ENCODE measurements around the gene KPNA1. TPM values are rescaled to one million over a fixed set of nuclear protein-coding genes. Genes with fewer than 3 reads are reported as not detected.
"Not testable (repeated sequence)": the region's sequence is repeated elsewhere in the genome, so short reads cannot be mapped to it uniquely, and the experiment has no call there.

Gene KPNA1
- total RNA-seq, 1 experiment from 2014 or later = 58.9 TPM

DNA sequence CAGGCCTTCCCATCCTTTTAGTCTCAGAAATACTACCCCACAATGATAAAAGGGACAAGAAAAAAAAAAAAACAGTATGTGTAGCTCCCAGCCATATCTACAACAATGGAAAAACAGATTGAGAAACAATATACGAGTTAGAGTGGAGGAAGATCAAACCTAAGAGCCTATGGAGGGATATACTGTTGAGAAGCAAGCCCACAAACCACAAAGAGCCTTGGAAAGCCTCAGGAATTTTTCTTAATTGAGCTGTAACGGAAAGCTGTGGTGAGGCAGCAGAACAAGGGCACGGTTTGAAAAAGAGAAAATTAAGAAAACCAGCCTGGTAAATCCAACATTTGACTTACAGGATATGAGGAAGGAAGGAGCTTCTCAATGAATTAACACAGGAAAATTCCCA is 21.4 kb downstream of the KPNA1 start:
- in situ Hi-C loops (cut with HindIII; ENCODE audit: low sequenced_read_pairs) = no loop called here
- DNase-seq (ENCODE audit: low spot score) = no peak

- DNase-seq (ENCODE audit: low spot score) = no peak
- in situ Hi-C loops (cut with HindIII; ENCODE audit: low sequenced_read_pairs) = no loop called here
Measured at GRCh38 chr3:122488262-122488973, 26.3 kb downstream of the KPNA1 start.

- in situ Hi-C loops (cut with HindIII; ENCODE audit: low sequenced_read_pairs) = no loop called here
- DNase-seq (ENCODE audit: low spot score) = no peak
Measured at GRCh38 chr3:122484985-122485384, 29.8 kb downstream of the KPNA1 start.

DNA sequence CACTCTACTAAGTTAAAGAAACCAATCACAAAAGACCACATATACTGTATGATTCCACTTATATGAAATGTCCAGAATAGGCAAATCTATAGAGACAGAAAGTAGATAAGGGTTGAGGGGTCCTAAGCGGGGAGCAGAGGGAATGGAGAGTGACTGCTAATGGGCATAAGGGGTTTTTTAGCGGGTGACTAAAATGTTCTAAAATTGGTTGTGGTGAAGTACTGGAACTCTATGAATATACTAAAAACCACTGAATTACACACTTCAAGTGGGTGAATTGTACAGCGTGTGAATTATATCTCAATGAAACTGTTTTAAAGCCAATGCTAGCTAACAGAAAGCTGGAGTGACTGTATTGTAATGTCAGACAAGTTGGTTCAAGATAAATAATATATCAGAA is 33.3 kb downstream of the KPNA1 start:
- in situ Hi-C loops (cut with HindIII; ENCODE audit: low sequenced_read_pairs) = no loop called here
- DNase-seq (ENCODE audit: low spot score) = no peak

GRCh38 chr3:122476532-122476931 is 38.2 kb downstream of the KPNA1 start:
- in situ Hi-C loops (cut with HindIII; ENCODE audit: low sequenced_read_pairs) = no loop called here
- no peak for DNase-seq (ENCODE audit: low spot score)

GRCh38 chr3:122475316-122475715 is 39.4 kb downstream of the KPNA1 start:
- no peak for DNase-seq (ENCODE audit: low spot score)
- in situ Hi-C loops (cut with HindIII; ENCODE audit: low sequenced_read_pairs) = no loop called here

DNA sequence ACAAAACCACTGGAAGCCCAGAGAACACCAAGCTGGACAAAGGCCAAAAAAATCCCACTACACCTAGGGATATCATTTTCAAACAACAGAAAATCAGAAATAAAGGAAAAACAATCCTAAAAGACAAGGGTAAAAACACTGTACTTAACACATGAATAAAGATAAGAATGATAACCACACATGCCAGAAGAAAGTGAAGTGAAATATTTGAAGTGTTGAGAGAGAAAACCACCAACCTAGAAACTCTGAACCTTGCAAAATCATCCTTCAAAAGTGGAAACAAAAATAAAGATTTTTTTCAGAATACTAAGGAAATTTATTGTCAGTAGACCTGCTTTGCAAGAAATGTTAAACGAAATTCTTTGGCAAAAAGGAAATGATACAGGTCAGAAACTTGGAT is 45.1 kb downstream of the KPNA1 start:
- in situ Hi-C loops (cut with HindIII; ENCODE audit: low sequenced_read_pairs) = no loop called here
- no peak for DNase-seq (ENCODE audit: low spot score)

GRCh38 chr3:122468896-122469533 is 45.7 kb downstream of the KPNA1 start:
- no peak for DNase-seq (ENCODE audit: low spot score)
- in situ Hi-C loops (cut with HindIII; ENCODE audit: low sequenced_read_pairs) = no loop called here

- in situ Hi-C loops (cut with HindIII; ENCODE audit: low sequenced_read_pairs) = no loop called here
- no peak for DNase-seq (ENCODE audit: low spot score)
Measured at GRCh38 chr3:122466701-122467240, 48.0 kb downstream of the KPNA1 start.

DNA sequence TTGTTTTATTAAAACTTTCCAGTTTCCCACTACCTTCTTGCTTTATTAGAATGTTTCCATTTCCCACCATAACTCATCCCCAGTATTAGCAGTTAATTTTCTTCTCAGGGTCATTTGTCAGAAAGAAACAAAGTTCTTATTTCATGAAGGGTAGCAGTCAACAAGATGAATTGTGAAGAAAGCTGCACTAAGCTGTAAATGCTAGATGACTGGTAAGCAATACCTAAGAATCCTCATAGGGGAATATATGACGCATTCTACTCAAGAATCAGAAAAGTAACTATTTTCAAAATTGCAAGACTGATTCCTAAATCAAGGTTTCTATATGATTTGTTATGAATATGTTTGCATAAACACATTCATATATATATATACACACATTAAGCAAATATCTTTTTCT is 50.1 kb downstream of the KPNA1 start:
- no peak for DNase-seq (ENCODE audit: low spot score)
- in situ Hi-C loops (cut with HindIII; ENCODE audit: low sequenced_read_pairs) = no loop called here

DNA sequence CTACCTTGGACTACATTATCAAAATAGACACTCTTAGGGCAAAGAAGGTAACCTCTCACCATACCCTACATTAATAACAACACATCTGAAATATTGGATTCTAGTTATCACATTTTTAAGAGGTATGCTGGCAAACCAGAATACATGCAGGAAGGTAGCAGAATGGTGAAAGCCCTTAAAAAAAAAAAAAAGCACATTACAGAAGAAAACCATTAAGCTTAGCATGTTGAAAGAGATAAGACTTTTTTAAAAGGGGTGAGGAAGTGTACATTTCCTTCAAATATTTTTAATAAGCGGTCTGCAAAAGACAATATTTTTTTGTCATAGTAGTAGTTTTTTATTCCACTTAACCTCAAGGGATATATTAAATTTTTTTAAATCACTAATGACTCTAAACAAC is 52.3 kb downstream of the KPNA1 start:
- in situ Hi-C loops (cut with HindIII; ENCODE audit: low sequenced_read_pairs) = no loop called here

GRCh38 chr3:122461806-122462205 is 52.9 kb downstream of the KPNA1 start:
- in situ Hi-C loops (cut with HindIII; ENCODE audit: low sequenced_read_pairs) = no loop called here
- DNase-seq (ENCODE audit: low spot score) = no peak

More for the DNA sequence above, 52.3 kb downstream of the KPNA1 start:
- no peak for DNase-seq (ENCODE audit: low spot score)

DNA sequence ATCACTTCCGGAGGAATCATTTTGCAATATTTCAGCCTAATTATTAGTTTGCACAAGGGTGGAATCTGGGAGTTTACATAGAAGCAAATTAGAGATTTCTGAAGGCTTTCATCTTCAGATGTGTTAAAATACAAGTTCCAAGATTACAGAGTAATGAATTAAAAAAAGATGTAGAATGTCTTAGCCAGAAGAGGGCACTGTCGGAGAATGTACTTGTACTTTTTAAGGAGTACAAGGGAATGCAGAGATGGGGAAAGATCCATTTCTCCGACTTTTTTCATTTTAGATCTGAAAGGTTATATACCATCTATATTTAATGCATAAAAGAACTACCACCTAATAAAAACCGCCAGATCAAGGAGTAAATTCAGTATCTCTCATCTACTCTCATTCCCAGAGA is 55.7 kb downstream of the KPNA1 start:
- in situ Hi-C loops (cut with HindIII; ENCODE audit: low sequenced_read_pairs) = no loop called here
- DNase-seq (ENCODE audit: low spot score) = peak; percentile 30

DNA sequence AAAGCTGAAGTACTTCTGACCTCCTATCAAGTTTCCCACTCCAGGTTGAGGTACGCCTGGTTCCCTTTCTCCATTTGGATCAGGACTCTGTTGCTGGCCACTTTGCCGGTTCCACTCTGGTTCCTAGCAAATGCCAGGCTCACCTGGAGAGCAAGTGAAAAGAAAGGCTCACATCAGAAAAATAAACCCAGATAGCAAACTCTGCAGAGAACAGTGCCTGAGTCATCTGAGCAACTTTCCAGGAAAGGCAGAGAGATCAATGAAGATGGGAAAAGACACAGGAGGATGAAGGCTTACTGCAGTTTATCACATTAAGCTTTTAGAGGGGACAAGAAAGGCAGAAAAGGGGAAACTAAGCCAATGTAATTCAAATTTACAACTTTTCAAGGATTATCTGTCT is 57.0 kb downstream of the KPNA1 start:
- in situ Hi-C loops (cut with HindIII; ENCODE audit: low sequenced_read_pairs) = no loop called here
- no peak for DNase-seq (ENCODE audit: low spot score)

- DNase-seq (ENCODE audit: low spot score) = no peak
- in situ Hi-C loops (cut with HindIII; ENCODE audit: low sequenced_read_pairs) = no loop called here
Measured at GRCh38 chr3:122456074-122456473, 58.7 kb downstream of the KPNA1 start.

GRCh38 chr3:122451371-122451770 is 63.4 kb downstream of the KPNA1 start:
- DNase-seq (ENCODE audit: low spot score) = no peak
- in situ Hi-C loops (cut with HindIII; ENCODE audit: low sequenced_read_pairs) = no loop called here

DNA sequence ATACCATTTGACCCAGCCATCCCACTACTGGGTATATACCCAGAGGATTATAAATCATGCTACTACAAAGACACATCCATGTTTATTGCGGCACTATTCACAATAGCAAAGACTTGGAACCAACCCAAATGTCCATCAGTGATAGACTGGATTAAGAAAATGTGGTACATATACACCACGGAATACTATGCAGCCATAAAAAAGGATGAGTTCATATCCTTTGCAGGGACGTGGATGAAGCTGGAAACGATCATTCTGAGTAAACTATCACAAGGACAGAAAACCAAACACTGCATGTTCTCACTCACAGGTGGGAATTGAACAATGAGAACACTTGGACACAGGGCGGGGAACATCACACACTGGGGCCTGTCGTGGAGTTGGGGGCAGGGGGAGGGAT is 66.5 kb downstream of the KPNA1 start:
- in situ Hi-C loops (cut with HindIII; ENCODE audit: low sequenced_read_pairs); DNase-seq (ENCODE audit: low spot score): not testable (repeated sequence)

DNA sequence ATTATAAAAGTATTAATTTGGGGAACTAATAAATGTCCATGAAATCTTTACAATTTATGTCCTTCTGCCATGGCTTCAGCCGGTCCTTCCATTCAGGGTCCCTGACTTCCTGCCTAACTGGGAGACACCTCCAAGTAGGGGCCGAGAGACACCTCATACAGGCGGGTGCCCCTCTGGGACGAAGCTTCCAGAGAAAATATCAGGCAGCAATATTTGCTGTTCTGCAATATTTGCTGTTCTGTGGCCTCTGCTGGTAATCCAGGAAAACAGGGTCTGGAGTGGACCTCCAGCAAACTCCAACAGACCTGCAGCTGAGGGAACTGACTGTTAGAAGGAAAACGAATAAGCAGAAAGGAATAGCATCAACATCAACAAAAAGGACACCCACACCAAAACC is 70.2 kb downstream of the KPNA1 start:
- DNase-seq (ENCODE audit: low spot score); in situ Hi-C loops (cut with HindIII; ENCODE audit: low sequenced_read_pairs): not testable (repeated sequence)

DNA sequence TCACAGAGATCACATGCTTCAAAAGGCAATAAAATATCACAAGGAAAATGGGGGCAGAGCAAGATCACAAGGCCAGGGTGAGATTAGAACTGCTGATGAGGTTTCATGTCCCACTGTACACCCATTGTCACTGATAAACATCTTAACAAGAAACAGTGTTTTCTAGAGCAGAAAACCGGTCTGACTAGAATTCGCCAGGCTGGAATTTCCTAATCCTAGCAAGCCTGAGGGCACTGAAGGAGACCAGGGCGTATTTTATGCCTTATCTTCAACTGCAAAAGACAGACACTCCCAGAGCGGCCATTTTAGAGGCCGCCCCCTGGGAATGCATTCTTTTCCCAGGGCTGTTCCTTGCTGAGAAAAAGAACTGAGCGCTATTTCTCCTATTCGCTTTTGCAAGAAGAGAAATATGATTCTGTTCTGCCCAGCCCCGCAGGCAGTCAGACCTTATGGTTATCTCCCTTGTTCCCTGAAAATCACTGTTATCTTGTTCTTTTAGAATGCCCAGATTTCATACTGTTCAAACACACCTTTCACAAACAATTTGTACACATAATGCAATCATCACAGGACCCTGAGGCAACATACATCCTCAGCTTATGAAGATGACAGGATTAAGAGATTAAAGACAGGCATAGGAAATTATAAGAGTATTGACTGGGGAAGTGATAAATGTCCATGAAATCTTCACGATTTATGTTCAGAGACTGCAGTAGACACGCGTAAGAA is 70.8 kb downstream of the KPNA1 start:
- in situ Hi-C loops (cut with HindIII; ENCODE audit: low sequenced_read_pairs); DNase-seq (ENCODE audit: low spot score): not testable (repeated sequence)

GRCh38 chr3:122443090-122443489 is 71.6 kb downstream of the KPNA1 start:
- DNase-seq (ENCODE audit: low spot score) = no peak
- in situ Hi-C loops (cut with HindIII; ENCODE audit: low sequenced_read_pairs) = no loop called here

Data from G401 (cell line).